HepG2 (cell line): Measurements from ENCODE around the gene ZNF792. TPM values are rescaled to one million over a fixed set of nuclear protein-coding genes. Genes with fewer than 3 reads are reported as not detected.

Experiments
- ATAD3A ChIP-seq: sonication (generic); formaldehyde crosslinking; IDR thresholded peaks from 2 replicates; pipeline ENCODE4 v1.4.0; 2020; ENCODE audit warnings: missing genetic modification reagents
- DR1 ChIP-seq: sonication (generic); formaldehyde crosslinking; IDR thresholded peaks from 2 replicates; pipeline ENCODE4 v1.8.0; 2021; ENCODE audit warnings: mild to moderate bottlenecking, missing genetic modification reagents, inconsistent platforms
- FOXK1 ChIP-seq: sonication (generic); formaldehyde crosslinking; IDR thresholded peaks from 2 replicates; pipeline ENCODE4 v1.4.0; 2020; ENCODE audit warnings: low read depth, missing genetic modification reagents, borderline replicate concordance
- FOXO1 ChIP-seq: sonication (generic); formaldehyde crosslinking; IDR thresholded peaks from 2 replicates; pipeline ENCODE4 v1.4.0; 2020; ENCODE audit warnings: missing genetic modification reagents
- GFI1 ChIP-seq: sonication (generic); formaldehyde crosslinking; IDR thresholded peaks from 2 replicates; pipeline ENCODE4 v1.5.0; 2020; ENCODE audit warnings: missing genetic modification reagents, mild to moderate bottlenecking, borderline replicate concordance
- JDP2 ChIP-seq: sonication (generic); formaldehyde crosslinking; IDR thresholded peaks from 2 replicates; pipeline ENCODE4 v1.8.1; 2022; ENCODE audit warnings: missing genetic modification reagents, borderline replicate concordance
- KLF13 ChIP-seq: sonication (generic); formaldehyde crosslinking; IDR thresholded peaks from 2 replicates; pipeline ENCODE4 v1.4.0; 2020; ENCODE audit warnings: mild to moderate bottlenecking, missing genetic modification reagents
- LRRFIP1 ChIP-seq: sonication (generic); formaldehyde crosslinking; conservative IDR thresholded peaks from 2 replicates; pipeline ENCODE4 v1.4.0; 2020; ENCODE audit warnings: missing genetic modification reagents
- MXI1 ChIP-seq: IDR thresholded peaks from 3 replicates; pipeline ENCODE4 v1.6.1; 2012; ENCODE audit warnings: low read depth, low read length, inconsistent platforms, borderline replicate concordance
- PAX8 ChIP-seq: sonication (generic); formaldehyde crosslinking; IDR thresholded peaks from 2 replicates; pipeline ENCODE4 v1.8.0; 2022; ENCODE audit warnings: mild to moderate bottlenecking, missing genetic modification reagents, borderline replicate concordance
- RBM39 ChIP-seq: fragments of 200-400 bp; formaldehyde crosslinking; IDR thresholded peaks from one replicate; pipeline ENCODE4 v1.6.1; 2018; ENCODE audit warnings: antibody characterized with exemption, mild to moderate bottlenecking, low read depth, low read length; ENCODE audit not compliant: poor library complexity, severe bottlenecking
- RFXANK ChIP-seq: IDR thresholded peaks from 2 replicates; pipeline ENCODE4 v1.6.1; 2016
- SALL1 ChIP-seq: sonication (generic); formaldehyde crosslinking; IDR thresholded peaks from 2 replicates; pipeline ENCODE4 v1.8.0; 2022; ENCODE audit warnings: mild to moderate bottlenecking, missing genetic modification reagents
- STAG1 ChIP-seq: sonication (generic); formaldehyde crosslinking; IDR thresholded peaks from 2 replicates; pipeline ENCODE4 v1.4.0; 2020; ENCODE audit warnings: missing genetic modification reagents
- TBP ChIP-seq: sonication (generic); formaldehyde crosslinking; IDR thresholded peaks from 2 replicates; pipeline ENCODE4 v1.5.0; 2020; ENCODE audit warnings: missing genetic modification reagents
- TCF12 ChIP-seq, 2 experiments: fragments of 450-650 bp in 1 of 2; sonication (generic) in 1 of 2; formaldehyde crosslinking in 1 of 2; IDR thresholded peaks; 2 replicates each; pipeline versions ENCODE4 v1.6.1 to v1.8.0; 2017 to 2022; ENCODE audit warnings: antibody characterized with exemption in 1 of 2, mild to moderate bottlenecking in 1 of 2, missing genetic modification reagents in 1 of 2, moderate library complexity in 1 of 2
- THAP7 ChIP-seq: sonication (generic); formaldehyde crosslinking; IDR thresholded peaks from 2 replicates; pipeline ENCODE4 v1.8.1; 2023; ENCODE audit warnings: mild to moderate bottlenecking, missing genetic modification reagents
- XRCC5 ChIP-seq: fragments of 200-400 bp; formaldehyde crosslinking; optimal IDR thresholded peaks from 2 replicates; pipeline ENCODE3; 2017; ENCODE audit warnings: mild to moderate bottlenecking, low read length
- ZFP36L1 ChIP-seq: sonication (generic); formaldehyde crosslinking; IDR thresholded peaks from 2 replicates; pipeline ENCODE4 v1.8.0; 2022; ENCODE audit warnings: mild to moderate bottlenecking, missing genetic modification reagents, moderate library complexity
- ZNF383 ChIP-seq: sonication (generic); formaldehyde crosslinking; IDR thresholded peaks from 2 replicates; pipeline ENCODE4 v1.4.0; 2020; ENCODE audit warnings: missing genetic modification reagents, mild to moderate bottlenecking, borderline replicate concordance
- ZNF430 ChIP-seq: sonication (generic); formaldehyde crosslinking; IDR thresholded peaks from 2 replicates; pipeline ENCODE4 v1.9.0; 2021; ENCODE audit warnings: mild to moderate bottlenecking, missing genetic modification reagents
- ZNF639 ChIP-seq: conservative IDR thresholded peaks from 2 replicates; pipeline ENCODE4 v1.6.1; 2018; ENCODE audit warnings: missing genetic modification reagents
- ZNF781 ChIP-seq: sonication (generic); formaldehyde crosslinking; IDR thresholded peaks from 2 replicates; pipeline ENCODE4 v1.5.1; 2020; ENCODE audit warnings: borderline replicate concordance, mild to moderate bottlenecking, missing genetic modification reagents; ENCODE audit errors: not compliant biosample characterization
- polyA plus RNA-seq, 8 experiments: library from polyadenylated mRNA; depleted of rRNA in 3 of 8; stranded (reverse) in 7 of 8; unstranded in 1 of 8; fragments of >200 nt; fragmentation: Illumina TruSeq in 4 of 8; extraction: Trizol in 4 of 8; gene quantifications; 2 replicates each; pipeline versions ENCODE4 v1.2.1 to v1.2.3, GENCODE V29; 2011 to 2016; ENCODE audit warnings: low read depth in 4 of 8, missing spikeins in 1 of 8, mixed read lengths in 1 of 8; ENCODE audit not compliant: insufficient read depth in 1 of 8
- total RNA-seq, 5 experiments: library from RNA; depleted of rRNA; stranded (reverse); fragments of >200 nt; fragmentation: Illumina TruSeq; extraction: Trizol; gene quantifications; 2 replicates each; pipeline ENCODE4 v1.2.3, GENCODE V29; 2016; ENCODE audit warnings: low read depth in 1 of 5
- TF ChIP-seq, protein P1 (sequence below): sonication (generic); formaldehyde crosslinking; IDR thresholded peaks from 2 replicates; pipeline ENCODE4 v1.4.0; 2020; ENCODE audit warnings: mild to moderate bottlenecking, missing genetic modification reagents

The ZNF792 gene
- total and polyA plus RNA-seq, 2 of the 13 experiments (the other 11 are each of a cell fraction or from before 2014, with no cell fraction given), result 5.5 to 11.5 TPM

GRCh38 chr19:34994643-34995541 lies 30.9 kb upstream of the ZNF792 start (continued):
- TF ChIP-seq ZNF383 (CRISPR knock-in tag) (no peak), ZNF430 (CRISPR knock-in tag) (0 out of 2 replicates have a peak, but pooled peaks have one; percentile 72), GFI1 (CRISPR knock-in tag) (peak; percentile 46; the same call in 1 of the 2 replicates), LRRFIP1 (CRISPR knock-in tag) (no peak), ZNF639 (CRISPR knock-in tag) (peak; percentile 45; the same call in 1 of the 2 replicates), PAX8 (CRISPR knock-in tag) (peak; percentile 89; the same call in 1 of the 2 replicates), TCF12 (IDR thresholded peaks at IDR 0.05) (no peak), TCF12 (CRISPR knock-in tag; IDR thresholded peaks at IDR 0.05) (peak; percentile 88), RBM39 (no peak), FOXO1 (peak; percentile 72), SALL1 (CRISPR knock-in tag) (peak; percentile 87), ZNF781 (CRISPR knock-in tag) (no peak), RFXANK (no peak), XRCC5 (no peak), STAG1 (CRISPR knock-in tag) (peak; percentile 7; the same call in 1 of the 2 replicates), FOXK1 (CRISPR knock-in tag) (peak; percentile 58; the same call in 1 of the 2 replicates), MXI1 (peak; percentile 33; the same call in 1 of the 3 replicates), KLF13 (no peak), JDP2 (CRISPR knock-in tag) (no peak), DR1 (CRISPR knock-in tag) (peak; percentile 11; the same call in 1 of the 2 replicates), ATAD3A (CRISPR knock-in tag) (no peak), THAP7 (CRISPR knock-in tag) (no peak), ZFP36L1 (no peak), TBP (CRISPR knock-in tag) (no peak)
- TF ChIP-seq, protein P1, sequence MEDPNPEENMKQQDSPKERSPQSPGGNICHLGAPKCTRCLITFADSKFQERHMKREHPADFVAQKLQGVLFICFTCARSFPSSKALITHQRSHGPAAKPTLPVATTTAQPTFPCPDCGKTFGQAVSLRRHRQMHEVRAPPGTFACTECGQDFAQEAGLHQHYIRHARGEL (CRISPR knock-in tag), result no peak
